AG09309 (cell line): Measurements from ENCODE around the gene SASH1.

Experiments used
- DNase-seq: peaks from one replicate; pipeline ENCODE4 v3.0.0-alpha.2; 2010; ENCODE audit warnings: low read depth
- H3K4me3 ChIP-seq: 2 replicates; pipeline ENCODE4 v1.5.1; 2011; ENCODE audit warnings: mild to moderate bottlenecking, low read depth, low read length, moderate library complexity; ENCODE audit not compliant: control insufficient read depth
- TF ChIP-seq, protein P1 (sequence below): IDR thresholded peaks from 2 replicates; pipeline ENCODE4 v1.5.1; 2011; ENCODE audit warnings: mild to moderate bottlenecking, low read depth, low read length, inconsistent platforms; ENCODE audit not compliant: insufficient read depth, control insufficient read depth; ENCODE audit errors: missing control alignments

SASH1 gene

DNA sequence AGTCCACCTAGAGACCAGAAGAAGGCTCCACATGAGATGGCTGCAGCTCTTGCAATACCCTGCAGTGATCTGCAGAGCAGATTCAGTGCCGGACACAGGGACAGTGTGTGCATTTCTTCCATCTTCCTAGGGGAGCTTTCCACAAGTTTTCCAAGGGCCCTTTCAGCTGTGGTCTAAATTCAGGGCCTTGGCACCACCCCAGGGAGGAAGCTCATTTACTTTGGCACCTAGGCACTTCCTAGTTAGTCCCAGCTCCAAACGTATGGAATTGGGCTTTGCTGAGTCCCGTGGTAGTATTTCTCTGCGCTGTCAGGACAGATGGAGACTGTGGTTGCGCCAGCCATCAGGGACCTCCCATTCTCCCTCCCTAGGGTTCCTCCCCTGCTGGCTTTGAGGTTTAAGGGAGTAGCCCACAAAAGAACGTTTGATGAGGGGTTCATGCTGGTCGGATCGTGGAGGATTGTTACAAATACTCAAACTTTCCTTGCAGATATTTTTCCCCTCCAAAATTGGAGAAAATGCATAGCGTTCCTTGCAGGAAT lies 221.9 kb downstream of the SASH1 start:
- TF ChIP-seq, protein P1, sequence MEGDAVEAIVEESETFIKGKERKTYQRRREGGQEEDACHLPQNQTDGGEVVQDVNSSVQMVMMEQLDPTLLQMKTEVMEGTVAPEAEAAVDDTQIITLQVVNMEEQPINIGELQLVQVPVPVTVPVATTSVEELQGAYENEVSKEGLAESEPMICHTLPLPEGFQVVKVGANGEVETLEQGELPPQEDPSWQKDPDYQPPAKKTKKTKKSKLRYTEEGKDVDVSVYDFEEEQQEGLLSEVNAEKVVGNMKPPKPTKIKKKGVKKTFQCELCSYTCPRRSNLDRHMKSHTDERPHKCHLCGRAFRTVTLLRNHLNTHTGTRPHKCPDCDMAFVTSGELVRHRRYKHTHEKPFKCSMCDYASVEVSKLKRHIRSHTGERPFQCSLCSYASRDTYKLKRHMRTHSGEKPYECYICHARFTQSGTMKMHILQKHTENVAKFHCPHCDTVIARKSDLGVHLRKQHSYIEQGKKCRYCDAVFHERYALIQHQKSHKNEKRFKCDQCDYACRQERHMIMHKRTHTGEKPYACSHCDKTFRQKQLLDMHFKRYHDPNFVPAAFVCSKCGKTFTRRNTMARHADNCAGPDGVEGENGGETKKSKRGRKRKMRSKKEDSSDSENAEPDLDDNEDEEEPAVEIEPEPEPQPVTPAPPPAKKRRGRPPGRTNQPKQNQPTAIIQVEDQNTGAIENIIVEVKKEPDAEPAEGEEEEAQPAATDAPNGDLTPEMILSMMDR, result no peak

DNA sequence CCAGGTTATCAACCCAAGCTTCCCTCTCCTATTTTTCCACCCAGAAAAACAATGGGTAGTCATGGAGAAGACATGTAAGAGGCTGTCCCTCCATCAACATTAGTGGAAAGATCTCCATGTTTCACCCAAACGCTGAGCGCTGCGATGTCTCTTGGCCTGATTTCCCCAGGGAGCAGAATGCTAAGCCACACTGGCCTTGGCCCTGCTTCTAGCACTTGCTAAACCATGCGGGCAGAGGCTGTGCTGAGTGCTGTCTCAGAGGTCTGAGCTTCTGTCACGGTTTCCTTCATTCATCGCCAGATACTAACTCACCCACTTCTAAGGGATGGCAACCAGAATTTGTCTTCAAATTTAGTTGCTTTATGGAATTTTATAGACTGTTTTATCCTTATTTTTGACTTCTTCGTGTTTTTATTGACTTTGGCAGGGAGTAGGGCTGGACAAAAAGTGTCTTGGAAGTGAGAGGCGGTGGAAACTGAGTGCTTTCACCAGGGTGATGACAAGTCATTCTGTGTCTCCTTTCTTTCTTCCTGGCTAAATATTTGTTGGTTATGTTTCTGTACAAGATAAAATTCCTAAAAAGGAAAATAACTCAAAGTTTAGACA lies 222.8 kb downstream of the SASH1 start:
- DNase-seq, result no peak
- TF ChIP-seq, protein P1, result no peak
- H3K4me3 ChIP-seq, result no peak overlapping the region

More for the DNA sequence above, 221.9 kb downstream of the SASH1 start:
- DNase-seq, result no peak
- no peak overlapping the region for H3K4me3 ChIP-seq

DNA sequence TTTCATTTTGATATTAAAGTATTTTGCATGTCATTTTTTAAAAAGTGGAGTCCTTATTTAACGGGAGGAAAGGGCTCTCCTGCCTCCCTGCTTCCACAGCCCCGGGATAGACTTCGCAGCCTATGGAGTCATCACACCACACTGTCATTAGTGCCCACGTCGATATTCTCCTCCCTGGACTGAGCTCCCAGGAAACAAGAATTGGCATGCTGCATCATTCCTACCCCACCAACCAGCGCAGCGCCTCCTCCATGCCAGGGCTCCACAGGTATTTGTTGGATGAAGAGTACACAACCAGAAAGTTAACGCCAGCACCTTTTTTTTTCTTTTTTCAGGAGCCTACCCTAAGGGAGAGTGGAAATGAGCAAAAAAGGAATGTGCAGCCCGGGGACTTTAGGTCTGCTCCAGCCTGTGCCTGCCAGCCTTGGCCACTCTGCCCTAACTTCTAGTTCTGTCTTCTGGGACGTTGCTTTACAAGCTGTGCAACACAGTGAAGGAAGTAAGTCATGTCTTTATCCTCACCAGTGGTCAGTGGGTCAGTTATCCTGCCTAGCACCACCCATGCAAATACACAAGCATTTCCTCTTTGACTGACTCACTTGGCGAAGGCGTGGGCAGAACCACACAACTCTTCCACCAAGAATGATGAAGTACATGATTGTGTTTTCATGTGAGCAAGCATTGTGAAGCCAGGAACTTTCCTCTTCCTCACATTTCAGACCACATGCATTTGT lies 223.5 kb downstream of the SASH1 start:
- peak overlapping the region; percentile 5; the same call in 1 of the 2 replicates for H3K4me3 ChIP-seq
- TF ChIP-seq, protein P1, result no peak
- peak; percentile 85 for DNase-seq

DNA sequence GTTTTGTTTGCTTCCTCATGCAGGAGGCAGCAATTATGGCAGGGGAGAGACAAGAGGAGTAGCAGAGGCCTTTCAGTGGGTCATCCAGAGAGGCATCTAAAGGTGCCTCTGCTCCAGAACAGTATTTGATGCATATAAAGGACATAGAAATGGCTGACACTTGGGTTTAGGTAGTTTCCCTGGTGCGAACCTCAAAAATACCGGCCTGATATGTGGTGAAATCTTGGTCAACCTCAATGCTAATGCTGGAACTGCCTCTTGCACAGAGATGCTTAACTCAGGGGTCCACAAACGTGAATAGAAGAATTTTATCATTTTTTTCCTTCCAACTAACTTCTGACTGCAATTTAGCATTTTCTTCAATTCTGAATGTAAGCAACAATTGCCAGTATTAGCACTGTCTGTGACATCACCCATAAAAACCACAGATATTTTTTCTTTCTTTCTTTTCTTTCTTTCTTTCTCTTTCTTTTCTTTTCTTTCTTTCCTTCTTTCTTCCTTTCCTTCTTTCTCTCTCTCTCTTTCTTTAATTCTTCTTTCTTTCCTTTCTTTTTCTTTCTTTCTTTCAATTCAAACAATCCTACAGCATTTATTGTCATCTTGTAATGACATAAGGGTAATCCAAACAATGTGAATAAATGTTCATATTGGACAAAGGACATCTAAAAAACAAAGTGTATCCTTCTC lies 224.2 kb downstream of the SASH1 start:
- TF ChIP-seq, protein P1, result no peak
- no peak overlapping the region for H3K4me3 ChIP-seq
- no peak for DNase-seq

DNA sequence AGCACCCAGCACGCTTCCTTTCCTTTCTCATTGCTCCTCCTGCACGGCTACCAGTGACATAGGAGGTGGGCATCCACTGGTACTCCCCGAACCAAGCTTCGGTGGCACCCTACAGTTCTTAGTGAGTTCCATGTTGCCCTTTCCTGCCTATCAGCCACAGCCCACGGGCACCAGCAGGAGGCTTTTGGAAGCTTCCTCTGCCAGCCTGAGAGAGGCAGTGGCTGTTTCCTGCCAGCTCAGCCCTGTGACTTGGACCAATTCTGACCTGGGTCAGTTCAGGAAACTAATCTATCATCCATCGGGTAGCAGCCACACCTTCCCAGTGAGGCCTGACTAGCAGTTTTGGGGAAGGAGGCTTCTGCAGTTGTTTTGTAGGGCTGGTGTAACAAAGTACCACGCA lies 227.8 kb downstream of the SASH1 start:
- TF ChIP-seq, protein P1, result no peak
- DNase-seq, result no peak
- no peak overlapping the region for H3K4me3 ChIP-seq

DNA sequence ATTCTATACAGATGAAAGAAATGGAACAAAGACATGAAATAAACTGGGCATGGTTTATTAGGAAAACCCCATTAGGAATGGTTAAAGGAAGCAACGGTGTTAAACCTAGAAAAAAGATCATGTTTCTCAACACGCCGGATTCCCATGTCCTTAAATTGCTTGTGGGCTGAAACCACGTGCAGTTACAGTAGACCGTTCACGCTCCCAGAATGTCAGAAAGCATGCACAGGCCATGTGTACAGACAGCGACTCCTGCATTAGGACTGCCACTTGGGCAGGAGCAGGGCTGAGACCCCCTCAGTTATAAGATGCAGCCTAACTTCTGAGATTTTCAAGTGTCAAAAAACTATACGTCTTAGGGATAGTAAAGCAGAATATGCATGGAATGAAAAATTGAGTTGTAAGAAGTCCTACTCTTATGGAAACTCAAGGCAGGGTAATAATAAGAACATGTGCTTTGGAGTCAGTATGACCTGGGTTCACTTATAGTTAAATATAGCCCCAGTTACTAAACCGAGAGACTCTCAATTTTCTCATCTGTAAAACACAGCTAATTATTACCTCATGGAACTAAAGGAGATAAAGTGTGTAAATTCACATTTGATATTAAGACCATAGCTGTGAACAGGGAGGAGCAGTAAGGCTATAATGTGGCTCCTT lies 230.2 kb downstream of the SASH1 start:
- no peak for DNase-seq
- TF ChIP-seq, protein P1, result no peak
- no peak overlapping the region for H3K4me3 ChIP-seq
